Pulmonary artery endothelial cell (primary cell): ENCODE measurements around the gene SINHCAF. TPM values are rescaled to one million over a fixed set of nuclear protein-coding genes. Genes with fewer than 3 reads are reported as not detected.
"Not testable (repeated sequence)": the region's sequence is repeated elsewhere in the genome, so short reads cannot be mapped to it uniquely, and the experiment has no call there.

Experiments
- DNase-seq: peaks from one replicate; pipeline ENCODE4 v3.0.0-alpha.2; 2011; ENCODE audit warnings: low read depth, low spot score
- total RNA-seq: library from RNA; depleted of rRNA; stranded (reverse); fragments of >200 nt; gene quantifications from 2 replicates; pipeline ENCODE4 v1.2.3, GENCODE V29; 2014

The SINHCAF gene
- total RNA-seq, 1 donor from 2014 or later = 74.6 TPM

- DNase-seq = no peak
These were observed 16.7 kb downstream of the SINHCAF start for GRCh38 chr12:31309279-31309678.

DNA sequence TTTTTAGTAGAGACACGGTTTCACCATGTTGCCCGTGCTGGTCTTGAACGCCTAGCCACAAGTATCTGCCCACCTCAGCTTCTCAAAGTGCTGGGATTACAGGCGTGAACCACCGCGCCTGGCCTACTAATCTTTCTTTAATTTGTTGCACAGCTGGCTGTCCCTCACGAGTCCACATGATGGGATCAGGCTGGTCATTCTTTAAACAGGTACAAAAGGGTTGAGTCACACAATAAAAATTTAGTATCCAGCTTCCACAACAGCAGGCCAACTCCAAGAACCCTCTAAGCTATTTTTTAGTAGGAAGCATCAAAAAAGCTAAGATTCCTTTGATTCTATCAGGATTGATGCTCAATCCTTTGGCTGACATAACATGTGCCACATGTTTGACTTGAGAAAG lies 17.8 kb downstream of the SINHCAF start:
- DNase-seq = no peak

GRCh38 chr12:31306866-31307265 lies 19.1 kb downstream of the SINHCAF start:
- DNase-seq = no peak

DNA sequence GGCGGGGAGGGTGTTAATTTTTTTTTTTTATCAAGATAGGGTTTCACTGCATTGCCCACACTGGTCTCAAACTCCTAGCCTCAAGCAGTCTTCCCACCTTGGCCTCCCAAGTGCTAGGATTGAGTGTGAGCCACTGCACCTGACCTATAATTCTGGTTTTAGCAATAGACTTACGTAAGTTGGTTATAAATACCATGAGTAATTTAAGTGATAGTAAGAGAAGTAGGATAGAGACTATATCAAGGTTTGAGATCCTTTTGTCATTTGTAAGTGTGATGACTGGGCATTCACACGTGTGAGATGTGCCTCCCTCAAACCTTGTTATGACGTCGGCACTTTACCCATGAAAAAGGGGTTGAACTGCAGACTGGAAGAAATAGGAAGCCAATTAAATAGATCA lies 22.5 kb downstream of the SINHCAF start:
- no peak for DNase-seq

- no peak for DNase-seq
These were observed 24.6 kb downstream of the SINHCAF start for GRCh38 chr12:31301311-31301710.

GRCh38 chr12:31300783-31301182 lies 25.2 kb downstream of the SINHCAF start:
- DNase-seq = no peak

DNA sequence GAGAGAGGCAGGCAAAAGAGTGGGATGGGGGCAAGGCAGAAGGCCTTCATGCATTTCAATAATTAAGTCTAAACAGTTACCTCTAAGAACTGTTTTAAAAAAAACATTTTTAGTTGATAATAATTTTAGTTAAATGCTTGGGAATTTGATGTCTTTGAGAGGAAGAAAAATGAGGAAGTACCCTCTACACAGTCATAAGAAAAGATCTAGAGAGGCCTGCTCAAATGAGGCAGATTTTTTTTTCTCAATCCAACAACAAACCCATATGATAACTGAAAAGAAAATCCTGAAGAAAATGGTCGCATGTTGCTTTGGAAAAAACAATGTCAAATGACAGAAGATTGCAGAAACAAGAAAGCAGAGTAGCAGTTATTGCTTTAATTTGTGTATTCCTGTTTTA lies 25.6 kb downstream of the SINHCAF start:
- DNase-seq = no peak

DNA sequence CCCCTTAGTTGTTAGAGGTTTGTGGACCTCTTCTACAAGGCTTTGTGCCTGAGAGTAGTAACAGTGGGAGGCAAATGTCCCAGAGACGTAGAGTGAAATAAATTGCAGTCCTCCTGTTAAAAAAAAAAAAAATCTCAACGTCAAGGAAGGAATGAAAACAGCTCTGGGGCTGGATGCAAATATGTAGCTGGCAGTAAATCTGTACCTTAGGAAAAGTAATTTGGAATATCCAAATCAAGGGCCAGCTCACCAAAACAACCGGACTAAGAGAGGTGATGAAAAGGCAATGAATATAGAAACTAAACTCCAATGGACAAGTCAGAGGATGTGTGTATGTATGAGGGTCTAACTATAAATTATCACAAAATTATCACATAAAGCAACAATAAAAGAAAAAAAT lies 27.0 kb downstream of the SINHCAF start:
- no peak for DNase-seq

GRCh38 chr12:31298515-31298910 lies 27.4 kb downstream of the SINHCAF start:
- DNase-seq = no peak

GRCh38 chr12:31297572-31298514 lies 28.1 kb downstream of the SINHCAF start:
- no peak for DNase-seq

DNA sequence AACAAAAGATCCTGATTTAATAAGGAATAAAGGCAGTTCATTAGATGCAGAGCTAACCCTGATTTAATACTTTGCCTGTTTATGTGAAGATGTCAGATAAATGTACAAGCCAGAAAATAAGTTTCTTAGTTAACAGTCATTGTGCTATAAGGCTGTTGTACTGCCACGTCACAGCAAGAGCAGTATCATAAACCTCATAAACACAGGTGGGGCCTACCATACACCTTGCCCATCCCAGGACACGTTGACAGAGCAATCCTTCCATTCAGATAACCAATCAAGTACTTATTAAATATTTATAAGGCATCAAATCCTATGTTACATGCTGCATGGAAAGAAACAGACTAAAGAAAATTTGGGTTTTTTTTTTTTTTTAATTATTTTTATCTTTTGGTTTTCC lies 36.5 kb downstream of the SINHCAF start:
- DNase-seq = no peak

GRCh38 chr12:31288381-31288780 lies 37.6 kb downstream of the SINHCAF start:
- DNase-seq = no peak

DNA sequence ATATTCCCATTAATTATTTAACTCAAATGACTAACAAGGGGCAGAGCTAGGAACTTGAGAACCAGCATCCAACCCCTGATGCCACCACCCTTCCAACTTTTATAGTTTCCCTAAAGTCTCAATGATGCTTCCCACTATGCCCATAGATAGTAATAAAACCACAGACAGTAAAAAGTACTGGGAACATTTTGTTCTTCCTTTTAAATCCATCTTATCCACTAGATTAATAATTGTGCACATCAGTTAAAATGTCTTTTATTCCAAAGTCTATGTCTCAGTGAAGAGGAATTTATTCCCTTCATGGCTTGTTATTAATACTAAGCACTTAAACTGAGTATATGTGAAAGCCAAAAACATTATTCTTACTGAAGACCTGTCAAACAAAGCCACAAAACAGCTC lies 45.8 kb downstream of the SINHCAF start:
- no peak for DNase-seq

- no peak for DNase-seq
These were observed 46.5 kb downstream of the SINHCAF start for GRCh38 chr12:31279390-31279924.

DNA sequence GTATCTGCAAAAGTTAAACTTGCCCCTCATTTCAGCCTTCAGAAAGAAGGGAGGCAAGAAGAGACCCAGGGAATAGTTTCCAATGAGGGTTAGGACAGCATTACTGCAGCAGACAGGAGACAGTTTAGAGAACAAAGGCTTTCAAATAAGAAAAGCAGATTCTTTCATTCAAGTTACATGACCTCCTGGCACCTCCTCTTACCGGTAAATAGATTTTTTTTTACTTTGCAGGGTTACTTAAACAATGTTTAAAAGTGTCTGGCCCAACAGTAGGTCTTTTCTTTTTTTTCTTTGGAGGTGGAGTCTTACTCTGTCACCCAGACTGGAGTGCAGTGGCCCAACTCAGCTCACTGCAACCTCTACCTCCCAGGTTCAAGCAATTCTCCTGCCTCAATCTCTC lies 47.1 kb downstream of the SINHCAF start:
- no peak for DNase-seq

GRCh38 chr12:31278424-31278823 lies 47.5 kb downstream of the SINHCAF start:
- no peak for DNase-seq

- no peak for DNase-seq
These were observed 48.9 kb downstream of the SINHCAF start for GRCh38 chr12:31277081-31277480.

DNA sequence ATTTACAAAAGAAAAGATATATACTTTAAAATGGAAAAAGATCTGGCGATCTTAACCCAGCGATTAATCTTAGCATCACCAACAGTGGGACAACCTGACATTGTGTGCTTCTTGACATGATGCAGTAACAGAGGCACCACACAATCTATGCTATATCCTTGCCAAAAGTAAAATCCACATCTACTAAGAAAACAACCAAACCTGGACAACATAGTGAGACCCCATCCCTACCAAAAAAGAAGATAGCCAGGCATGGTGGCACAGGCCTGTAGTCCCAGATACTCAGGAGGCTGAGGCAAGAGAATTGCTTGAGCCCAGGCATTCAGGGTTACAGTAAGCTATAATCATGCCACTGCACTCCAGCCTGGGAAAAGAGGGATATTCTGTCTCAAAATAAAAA lies 50.5 kb downstream of the SINHCAF start:
- no peak for DNase-seq

GRCh38 chr12:31274520-31275300 lies 51.2 kb downstream of the SINHCAF start:
- no peak for DNase-seq

- DNase-seq = not testable (repeated sequence)
These were observed 52.2 kb downstream of the SINHCAF start for GRCh38 chr12:31273794-31274193.

GRCh38 chr12:31272607-31273225 lies 53.2 kb downstream of the SINHCAF start:
- no peak for DNase-seq

GRCh38 chr12:31267966-31268365 lies 58.0 kb downstream of the SINHCAF start:
- no peak for DNase-seq
